Kidney glomerular epithelial cell (primary cell): ENCODE results near the gene GRM4.

Experiments used
- DNase-seq: peaks from one replicate; lab custom pipeline; 2025; lab: John Stamatoyannopoulos, UW

GRM4 gene

DNA sequence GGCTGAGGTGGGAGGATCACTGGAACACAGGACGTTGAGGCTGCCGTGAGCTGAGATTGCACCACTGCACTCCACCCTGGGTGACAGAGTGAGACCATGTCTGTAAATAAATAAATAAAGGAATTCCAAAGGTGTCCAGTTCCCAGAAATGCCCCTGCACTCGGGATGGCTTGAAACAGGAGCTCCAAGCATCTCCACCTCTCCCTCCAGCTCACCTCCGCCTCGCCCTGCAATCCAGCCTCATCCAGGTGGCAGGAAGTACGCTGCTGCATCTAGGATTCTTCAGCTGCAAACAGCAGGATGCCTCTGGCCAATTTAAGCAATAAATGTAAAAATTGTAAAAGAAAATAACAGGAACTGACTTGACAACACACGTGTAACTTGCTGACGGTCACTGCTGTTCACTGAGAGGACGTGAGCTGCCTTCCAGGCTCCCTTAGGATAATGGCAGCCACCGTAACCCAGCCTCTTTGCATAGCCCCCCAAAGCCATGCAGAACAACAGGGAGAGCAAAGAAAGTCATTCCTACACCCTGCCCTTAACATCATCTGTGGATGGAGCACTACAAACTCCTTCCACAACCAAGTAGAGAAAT, 11.4 kb upstream of the GRM4 start:
- DNase-seq = no peak

DNA sequence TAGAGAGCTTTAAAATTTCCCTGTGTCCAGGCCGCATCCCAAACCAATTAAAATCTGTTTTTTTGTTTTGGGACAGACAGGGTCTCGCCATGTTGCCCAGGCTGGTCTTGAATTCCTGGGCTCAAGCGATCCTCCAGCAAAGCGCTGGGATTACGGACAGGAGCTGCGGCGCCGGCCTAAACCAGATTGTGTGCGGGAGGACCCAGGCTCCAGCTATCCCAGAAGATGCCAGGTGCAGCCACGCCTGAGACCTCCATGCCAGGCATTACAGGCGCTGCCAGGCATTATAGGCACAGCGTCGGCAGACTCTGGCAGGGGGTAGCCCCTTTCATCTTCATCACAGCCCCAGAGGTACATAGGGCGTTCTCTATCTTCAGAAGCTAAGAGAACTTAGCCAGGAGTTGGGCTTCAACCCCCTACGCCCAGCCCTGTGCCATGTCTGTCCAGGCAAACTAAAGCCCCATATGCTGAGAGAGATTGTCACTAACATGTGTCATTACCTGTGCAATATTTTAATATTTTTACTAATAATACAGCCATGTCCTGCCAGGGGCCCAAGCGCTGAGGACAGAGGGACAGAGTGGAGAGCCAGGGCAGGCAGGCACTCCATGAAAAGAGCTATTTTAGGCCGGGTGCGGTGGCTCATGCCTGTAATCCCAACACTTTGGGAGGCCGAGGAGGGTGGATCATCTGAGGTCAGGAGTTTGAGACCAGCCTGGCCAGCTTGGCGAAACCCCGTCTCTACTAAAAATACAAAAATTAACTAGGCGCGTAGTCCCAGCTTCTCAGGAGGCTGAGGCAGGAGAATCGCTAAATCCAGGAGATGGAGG, 9.8 kb upstream of the GRM4 start:
- DNase-seq = no peak

DNA sequence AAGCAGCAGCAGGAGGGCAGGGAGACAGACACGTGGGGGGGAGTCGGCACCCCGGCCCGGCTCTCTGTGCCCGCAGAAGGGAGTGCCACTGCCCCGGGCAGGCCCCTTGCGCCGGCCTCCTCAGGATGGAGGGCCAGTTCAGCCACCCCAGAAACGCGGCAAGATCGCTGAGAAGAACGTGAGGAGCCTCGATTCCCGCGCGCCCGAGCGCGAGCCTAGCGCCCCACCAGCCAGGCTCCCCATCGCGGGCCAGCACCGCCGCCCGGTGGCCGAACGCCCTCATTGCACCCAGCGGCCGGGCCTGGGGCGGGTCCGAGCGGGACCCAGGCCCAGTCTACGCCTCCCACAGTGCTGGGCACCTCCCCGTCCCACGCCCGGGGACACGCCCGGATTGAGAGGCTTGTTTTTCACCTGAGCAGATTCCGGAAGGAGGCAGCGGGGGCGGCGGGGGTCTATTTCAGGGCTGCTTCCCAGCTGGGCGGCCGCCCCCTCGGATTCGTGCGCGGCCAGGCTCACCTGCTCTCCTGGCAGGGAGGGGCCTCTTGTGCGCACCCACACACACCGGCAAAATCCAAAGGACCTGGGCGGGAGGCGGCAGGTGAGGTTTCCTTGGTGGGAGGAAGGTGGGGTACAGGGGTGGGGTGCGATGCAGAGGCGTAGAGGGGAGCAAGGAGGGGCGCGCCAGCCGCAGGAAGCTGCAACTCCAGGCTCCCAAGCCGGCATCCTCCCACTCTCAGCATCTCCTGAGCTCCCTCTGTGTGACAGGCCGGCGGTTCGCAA, 9.0 kb upstream of the GRM4 start:
- no peak for DNase-seq

DNA sequence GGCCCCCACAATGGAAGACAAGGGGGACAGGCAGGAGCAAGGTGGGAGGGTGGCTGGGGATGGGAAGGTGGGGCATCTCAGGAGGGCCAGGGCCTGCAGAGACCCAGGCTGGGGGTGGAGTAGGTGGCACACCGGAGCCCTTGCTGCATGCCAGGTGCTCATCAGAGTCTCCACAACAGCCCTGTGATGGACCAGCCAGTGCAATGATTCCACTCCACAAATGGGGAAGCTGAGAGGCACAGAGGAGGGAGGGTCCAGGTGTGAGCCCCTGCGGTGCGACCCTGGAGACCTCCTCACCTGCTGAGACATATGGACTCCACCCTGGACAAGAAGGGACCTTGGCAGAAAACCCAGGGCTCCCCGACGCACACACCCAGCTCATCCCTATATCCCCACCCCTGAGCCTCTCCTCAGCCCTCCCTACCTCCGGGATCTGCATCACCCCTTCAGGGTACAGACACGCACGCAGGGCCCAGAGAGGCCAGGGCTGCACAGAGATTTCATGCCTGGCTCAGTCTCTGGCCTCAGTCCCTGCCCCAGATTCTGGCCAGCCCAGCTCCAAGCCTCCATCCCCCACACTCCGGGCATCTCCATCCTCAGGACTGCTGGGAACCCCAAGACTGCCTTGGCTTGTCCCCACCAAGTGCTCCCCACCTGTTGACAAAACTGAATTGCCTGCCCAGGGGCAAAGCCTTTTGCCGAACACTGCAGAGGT, 7.1 kb upstream of the GRM4 start:
- no peak for DNase-seq

DNA sequence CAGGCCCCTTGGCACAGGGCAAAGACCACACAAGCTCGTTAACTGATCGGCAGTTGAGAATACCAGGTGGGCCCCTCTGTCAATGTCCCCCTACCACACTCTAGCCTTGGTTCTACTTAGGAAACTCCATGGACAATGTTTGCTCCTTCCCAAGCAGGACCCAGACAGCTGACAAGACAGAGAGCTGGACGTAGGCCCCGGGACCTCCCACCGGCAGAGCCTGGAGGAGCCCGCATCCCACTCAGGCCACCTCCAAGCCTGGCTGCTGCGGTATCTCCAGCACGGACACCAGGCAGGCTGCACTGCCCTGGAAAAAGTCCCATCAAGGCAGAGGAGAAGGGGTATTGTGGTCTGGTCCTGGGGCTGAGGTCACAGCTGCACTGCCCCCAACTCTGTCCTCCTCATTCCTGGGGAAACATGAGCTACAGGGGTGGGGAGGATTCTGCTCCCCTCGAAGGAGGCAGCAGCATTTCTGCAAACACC, 6.2 kb upstream of the GRM4 start:
- DNase-seq = no peak

DNA sequence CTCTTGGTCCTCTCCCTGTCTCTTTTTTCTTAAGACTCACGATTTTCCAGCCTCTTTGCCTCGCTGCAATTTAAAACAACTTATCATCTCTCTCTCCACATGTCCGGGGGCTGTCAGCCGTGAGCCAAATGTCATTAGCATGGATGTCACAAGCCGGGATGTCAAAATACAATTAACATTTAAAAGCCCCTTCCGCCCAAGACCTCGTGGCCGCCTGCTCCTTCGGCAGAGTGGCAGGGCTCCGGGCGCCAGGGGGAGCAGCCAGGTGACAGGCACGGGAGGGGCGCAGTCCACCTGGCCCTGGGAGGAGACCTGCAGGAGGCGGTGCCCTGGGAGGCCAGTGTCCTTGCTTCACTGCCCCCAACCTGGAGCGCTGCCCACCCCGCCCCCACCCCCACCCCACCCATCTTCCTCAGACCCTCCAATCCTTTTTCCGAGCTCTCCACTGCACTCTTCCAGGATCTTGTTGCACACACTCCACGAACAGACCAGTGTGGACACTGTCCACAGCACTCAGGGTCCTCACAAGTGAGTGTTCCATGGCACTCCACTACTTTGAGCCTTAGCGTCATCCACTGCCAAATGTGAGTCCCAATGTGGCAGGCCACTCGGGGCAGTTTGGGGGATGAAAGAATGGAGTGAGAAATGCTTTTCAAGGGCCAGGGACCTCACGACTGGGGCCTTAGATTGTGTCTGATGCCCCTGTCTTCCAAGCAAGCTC, 5.6 kb upstream of the GRM4 start:
- no peak for DNase-seq

DNA sequence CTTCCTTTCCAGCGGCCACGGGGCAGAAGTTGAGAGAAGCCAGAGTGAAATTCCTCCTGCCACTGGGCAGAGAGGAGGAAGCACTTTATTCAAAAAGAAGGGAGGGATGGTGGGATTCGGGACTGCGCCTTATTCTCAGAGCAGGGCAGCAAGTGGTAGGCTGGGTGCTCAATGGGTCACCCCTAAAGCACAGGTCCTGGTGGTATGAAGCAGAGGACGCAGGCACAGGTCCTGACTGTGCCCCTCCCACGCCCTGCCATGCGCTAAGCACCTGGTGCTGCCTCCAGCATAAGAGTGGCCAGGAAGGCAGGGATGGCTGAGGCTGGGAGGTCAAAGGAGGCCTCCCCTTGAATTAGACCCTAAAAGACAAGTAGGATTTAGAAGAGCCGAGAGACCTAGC, 4.9 kb upstream of the GRM4 start:
- no peak for DNase-seq

DNA sequence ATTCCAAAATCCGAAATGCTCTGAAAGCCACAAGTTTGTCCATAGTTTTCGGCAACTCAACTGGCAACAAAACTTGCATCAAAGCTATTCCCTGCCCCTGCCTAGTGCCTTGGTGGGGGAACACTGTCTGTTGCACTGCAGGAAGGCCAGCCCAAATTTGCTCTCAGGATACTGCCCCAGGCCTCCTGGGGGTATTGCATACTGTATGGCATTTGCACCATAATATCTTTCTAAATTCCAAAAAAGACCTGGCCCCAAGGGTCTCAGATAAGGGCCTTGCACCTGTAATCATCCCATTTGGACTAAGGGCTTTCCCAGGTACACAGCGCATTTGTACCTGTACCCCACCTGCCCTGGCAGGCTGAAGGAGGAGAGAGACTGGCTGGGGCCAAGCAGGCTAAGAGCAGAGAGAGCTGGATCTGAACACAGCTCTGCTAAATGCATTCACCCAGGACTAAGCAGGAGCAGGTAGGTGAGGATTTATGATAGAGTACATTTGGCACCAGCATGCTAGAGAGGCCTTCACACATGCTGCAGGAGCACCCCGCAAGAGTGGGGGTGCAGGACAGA, 4.0 kb upstream of the GRM4 start:
- no peak for DNase-seq

DNA sequence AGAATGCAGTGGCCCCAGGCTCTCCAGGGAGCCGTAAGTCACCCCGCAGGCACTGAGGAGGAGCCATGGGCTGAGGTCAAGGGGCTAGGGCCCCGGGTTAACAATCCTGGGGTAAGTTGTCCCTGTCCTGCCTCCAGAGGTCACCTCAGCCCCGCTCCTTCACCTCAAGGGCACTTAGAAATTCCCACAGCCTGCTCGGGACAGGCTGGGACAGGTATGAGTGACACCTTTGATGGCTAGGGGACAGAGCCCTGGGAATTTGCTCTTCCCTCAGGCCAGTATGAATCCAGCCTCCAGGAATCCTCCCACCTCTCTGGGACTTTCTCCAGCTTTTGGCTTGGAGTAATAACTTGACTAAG, 3.5 kb upstream of the GRM4 start:
- no peak for DNase-seq

DNA sequence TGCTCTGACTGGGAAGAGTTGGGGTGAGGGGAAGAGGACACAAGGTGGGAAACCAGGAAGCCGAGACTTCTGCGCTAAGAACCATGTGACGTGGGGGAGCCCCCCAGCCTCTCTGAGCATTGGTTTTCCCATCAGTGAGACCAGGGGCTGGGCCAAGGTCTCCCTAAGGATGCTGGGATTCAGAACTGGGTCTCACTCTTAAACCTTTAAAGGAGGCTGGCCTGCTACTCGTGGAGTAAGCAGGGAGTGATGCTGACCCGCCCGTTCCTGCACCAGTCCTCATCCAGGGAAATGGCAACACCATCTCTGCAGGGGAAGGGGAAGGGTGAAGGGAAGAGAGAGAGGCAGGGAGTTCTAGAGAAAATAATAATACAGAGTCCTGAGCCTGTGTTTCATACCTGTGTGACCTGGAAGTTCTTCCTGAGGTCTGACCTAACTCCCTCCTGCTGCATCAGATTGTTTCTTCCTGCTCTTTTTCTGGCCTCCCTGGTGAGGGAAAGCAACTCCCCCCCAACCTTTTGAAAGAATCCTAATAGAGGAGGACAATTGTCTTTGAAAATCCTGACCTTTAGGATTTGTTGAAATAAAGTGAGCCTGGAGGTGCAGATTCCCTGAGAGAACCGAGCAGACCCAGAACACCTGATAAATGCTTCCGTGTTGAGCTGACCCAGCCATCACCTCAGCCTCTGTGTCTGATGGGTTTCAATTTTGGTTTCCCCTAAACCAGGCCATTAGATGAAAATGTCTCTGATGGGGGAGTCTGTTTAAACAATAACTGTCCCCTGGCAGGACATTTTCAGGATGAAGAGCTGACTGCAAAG, 3.0 kb upstream of the GRM4 start:
- no peak for DNase-seq

DNA sequence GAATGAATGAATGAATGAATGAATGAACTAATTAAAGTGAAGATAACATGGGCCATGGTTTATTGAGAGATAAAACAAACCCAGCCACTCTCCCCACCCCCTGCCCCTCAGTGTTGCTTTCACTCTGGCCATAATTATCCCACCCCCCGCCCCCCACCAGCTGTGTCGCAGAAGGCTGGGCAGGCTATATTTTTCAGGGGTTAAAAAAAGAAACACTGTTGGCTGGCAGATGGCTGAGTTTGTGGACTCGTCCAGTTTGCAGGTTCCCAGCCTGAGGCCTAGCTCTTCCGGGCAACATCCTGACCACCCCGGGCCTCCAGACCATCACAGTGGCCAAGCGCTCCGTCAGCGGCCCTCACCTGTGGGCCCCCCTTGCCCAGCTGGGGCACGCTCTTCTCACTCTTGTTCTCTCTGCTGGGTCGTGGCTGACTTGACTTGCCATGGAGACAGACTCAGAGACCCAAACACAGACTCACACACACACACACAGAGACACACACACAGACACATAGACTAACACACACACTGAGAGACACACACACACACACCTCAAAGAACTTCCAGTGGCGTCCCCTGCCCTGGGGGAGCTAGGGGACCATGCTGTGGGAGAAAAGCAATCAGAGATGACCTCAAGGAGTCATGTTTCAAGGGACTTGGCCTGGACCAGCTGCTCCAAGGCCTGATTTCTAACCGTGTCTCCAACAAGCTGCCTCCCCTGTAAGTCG, 2.2 kb upstream of the GRM4 start:
- DNase-seq = no peak

DNA sequence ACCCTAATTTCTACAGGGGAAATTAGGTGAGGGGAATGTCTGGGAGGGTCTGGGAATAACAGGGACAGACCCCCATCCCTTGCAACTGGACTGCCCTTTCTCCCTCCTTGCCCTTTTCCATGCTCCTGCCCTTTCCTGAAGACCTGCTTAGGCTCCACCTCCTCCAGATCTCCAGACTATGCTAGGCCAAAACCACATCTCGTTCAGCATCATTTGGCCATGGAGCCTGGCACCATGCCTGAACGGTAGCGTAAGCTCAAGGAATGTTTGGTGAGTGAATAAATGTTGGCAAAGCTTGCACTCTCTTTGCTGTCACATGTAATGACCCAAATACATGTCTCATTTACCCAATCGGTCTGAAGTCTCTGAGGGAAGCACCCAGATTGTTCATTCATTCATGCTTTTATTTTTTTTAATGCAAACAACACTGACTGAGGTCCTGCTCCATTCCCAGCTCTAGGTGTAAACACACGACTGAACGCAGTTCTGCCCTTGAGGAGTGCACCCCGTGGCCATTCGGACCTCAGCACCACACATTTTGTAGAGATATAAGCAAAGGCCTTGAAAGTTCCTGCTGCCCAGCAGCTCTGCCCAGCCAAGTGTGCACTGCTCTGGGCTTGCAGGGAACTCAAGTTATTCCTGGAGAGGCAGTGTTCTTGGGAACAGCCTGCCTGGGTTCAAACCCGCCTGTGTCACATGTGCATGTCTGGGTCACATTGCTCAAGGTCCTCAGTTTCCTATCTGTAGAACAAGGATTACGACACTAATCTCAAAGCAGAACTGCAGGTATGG, 1.1 kb upstream of the GRM4 start:
- no peak for DNase-seq

DNA sequence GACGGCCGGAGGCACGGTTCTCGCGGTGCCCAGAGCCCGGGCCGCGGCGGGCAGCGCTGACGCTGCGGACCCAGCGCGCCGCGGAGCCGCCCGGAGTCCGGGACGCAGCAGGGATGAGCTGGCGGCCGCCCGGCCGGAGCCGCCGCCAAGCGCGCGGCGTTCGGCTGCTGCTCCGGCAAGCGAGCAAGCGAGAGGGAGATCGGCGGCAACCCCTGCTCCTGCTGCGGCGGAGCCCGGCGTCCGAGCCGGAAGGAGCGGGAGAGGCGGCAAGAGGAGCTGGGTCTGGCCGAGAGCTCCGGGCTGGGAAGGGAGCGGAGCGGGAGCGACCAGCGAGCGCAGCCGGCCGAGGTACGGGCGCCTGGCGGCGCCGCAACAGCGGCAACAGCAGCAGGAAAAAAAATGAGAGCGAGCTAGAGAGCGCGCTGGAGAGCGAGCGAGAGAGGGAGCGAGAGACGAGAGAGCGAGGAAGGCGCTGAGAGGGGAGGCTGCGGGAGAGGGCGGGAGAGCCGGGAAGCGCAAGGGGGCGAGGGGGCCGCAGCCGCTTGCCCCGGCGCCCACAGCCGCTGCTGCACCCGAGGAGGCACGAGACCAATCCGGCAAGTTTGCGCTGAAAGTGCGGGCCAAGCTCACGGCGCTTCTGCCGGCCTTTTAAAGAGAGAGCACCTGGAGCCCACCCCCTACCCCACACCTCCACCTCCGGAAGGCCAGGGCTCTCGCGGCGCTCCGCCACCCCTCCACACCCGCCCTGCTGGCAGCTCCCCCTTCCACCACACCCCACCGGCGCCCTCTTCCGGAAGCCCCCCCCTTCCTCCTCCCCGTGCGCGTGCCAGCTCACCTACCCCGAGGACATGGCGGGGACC, 496 bp downstream of the GRM4 start:
- no peak for DNase-seq

DNA sequence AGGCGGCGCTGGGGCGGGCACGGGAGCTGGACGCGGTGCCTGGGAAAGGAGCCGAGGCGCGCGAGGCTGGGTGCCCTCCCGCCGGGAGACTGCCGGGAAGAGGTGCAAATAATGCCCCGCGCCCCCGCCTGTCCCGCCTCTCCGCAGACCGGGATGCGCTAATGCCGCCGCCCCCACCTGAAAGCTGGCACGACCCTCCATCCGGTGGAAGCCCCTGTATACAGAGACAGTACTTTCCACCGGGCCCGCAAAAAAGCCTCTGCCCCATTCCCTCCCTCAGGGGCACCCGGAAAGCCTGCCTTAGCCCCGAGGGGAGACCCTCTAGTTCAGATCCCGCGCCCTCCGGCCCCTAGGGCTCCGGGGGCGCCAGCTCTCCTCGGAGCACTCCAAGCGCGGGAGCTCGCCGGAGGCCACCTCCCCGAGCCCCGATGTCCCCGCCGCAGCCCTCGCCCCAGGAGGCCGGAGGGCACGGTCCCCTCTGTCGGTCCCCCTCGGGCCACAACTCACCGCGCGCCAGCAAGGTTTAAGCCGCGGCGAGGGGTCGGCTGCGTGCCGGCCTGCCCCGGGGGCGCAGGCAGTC, 1.2 kb downstream of the GRM4 start:
- no peak for DNase-seq

DNA sequence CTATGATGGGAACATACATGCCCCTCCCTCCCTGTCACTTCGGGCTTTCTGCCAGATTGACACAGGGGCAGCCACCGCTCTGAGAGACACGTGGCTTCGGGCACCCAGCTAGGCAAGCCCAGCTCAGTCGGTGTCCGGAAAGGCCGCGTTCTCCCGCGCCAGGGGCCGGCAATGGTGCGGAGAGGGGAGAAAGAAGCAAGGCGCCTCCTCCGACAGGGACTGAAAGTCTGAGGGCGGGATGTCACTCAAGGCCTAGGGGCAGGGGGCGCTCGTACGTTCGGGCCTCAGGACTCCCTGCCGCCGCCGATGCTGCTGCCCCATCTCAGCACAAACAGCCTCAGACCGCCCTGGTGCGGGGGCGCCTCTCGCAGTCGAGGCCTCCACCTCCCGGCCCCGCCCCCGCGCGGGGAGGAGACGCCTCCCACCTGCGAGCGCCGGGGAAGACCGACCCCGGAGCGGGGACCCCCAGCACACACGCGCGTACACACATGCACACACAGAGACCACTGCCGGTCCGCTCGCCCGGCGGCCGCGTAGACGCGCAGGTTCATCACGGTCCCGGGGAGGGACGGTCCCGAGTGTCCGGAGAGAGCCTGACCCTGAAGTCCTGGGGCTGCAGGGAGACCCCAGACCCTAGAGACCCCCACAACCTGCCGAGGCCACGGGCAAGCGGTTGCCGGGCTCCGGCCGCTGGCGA, 1.9 kb downstream of the GRM4 start:
- no peak for DNase-seq

DNA sequence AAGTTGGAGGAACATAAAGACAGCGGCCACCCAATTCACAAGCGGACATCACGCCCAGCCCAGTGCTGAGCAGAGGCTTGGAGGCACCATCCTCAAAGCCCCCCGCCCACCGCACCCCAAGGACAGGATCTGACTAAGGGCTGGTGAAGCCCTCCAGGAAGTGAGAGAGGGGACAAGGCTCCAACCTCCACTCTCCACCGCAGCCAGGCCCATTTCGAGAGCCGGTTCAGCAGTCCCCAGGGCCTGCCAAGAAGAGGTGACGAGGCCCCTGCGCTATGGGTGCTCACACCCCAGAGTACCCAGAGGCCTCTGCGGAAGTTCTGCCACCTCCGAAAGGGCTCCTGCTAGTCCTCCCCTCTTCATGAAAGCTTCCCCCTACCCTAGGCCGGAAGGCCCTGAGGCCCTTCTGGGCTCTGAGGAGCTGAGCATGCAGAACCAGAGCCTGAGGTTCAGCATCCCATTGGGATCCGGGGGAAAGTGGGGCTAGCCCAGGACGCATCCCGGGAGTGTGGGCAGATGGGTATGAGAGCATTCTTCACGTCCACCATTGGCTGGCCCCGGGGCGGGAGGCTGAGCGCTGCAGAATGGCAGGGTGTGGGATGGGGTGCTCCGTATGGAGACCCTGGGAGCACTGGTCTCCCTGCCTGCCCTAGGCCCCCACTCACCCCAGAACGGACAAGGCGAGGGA, 2.5 kb downstream of the GRM4 start:
- no peak for DNase-seq
